IMR-90 (cell line): ENCODE results near the gene UNC13B. TPM values are rescaled to one million over a fixed set of nuclear protein-coding genes. Genes with fewer than 3 reads are reported as not detected.

Experiments used
- ATAC-seq: fragments of 200-7000 bp; cut with Tn5 transposase; 2 replicates; pipeline ENCODE4 v1.9.1; 2020; ENCODE audit warnings: low read depth, mild to moderate bottlenecking, moderate library complexity
- BruUV-seq: library from RNA; stranded (reverse); fragments of 400-500 nt; replicated peaks from 2 replicates; lab custom pipeline; 2021; lab: Mats Ljungman, UMichigan
- CTCF ChIA-PET: fragments of 300-600 bp; formaldehyde crosslinking; extraction: SDS; loops from one replicate; lab custom pipeline; 2021; ENCODE audit warnings: antibody characterized with exemption; lab: Yijun Ruan, JAX
- POLR2A ChIA-PET: fragments of 300-600 bp; sonication (Branson Sonifier 250); formaldehyde crosslinking; loops from one replicate; lab custom pipeline; 2022; ENCODE audit warnings: antibody characterized with exemption; ENCODE audit not compliant: unreplicated experiment; lab: Charles Lee
- DNase-seq: peaks from one replicate; pipeline ENCODE4 v3.0.0; 2013
- H2AFZ ChIP-seq: replicated peaks from 2 replicates; pipeline ENCODE3; 2013; ENCODE audit warnings: low read length, mild to moderate bottlenecking; ENCODE audit not compliant: poor library complexity
- H2AK5ac ChIP-seq: 2 replicates; pipeline ENCODE4 v1.6.1; 2013; ENCODE audit warnings: low read depth, low read length, inconsistent platforms
- H2AK9ac ChIP-seq: replicated peaks from 2 replicates; pipeline ENCODE3; 2013; ENCODE audit warnings: mild to moderate bottlenecking, low read depth, low read length, moderate library complexity; ENCODE audit not compliant: poor library complexity
- H2BK120ac ChIP-seq: 2 replicates; pipeline ENCODE4 v1.6.1; 2013; ENCODE audit warnings: low read depth, low read length, inconsistent platforms
- H2BK15ac ChIP-seq: 3 replicates; pipeline ENCODE4 v1.6.1; 2013; ENCODE audit warnings: low read depth, low read length, inconsistent platforms
- H2BK20ac ChIP-seq: 2 replicates; pipeline ENCODE4 v1.6.1; 2013; ENCODE audit warnings: low read depth, mild to moderate bottlenecking, inconsistent platforms, low read length, moderate library complexity
- H2BK5ac ChIP-seq: 2 replicates; pipeline ENCODE4 v1.6.1; 2013; ENCODE audit warnings: mild to moderate bottlenecking, low read depth, low read length, inconsistent platforms; ENCODE audit not compliant: poor library complexity, severe bottlenecking
- H3K14ac ChIP-seq: replicated peaks from 2 replicates; pipeline ENCODE4 v1.6.1; 2013; ENCODE audit warnings: low read depth, low read length, inconsistent platforms
- H3K18ac ChIP-seq: 2 replicates; pipeline ENCODE4 v1.6.1; 2013; ENCODE audit warnings: low read depth, low read length, control low read depth
- H3K23ac ChIP-seq: 2 replicates; pipeline ENCODE4 v1.6.1; 2013; ENCODE audit warnings: low read depth, low read length, inconsistent platforms
- H3K27ac ChIP-seq: 2 replicates; pipeline ENCODE4 v1.5.1; 2013; ENCODE audit warnings: mild to moderate bottlenecking, control low read depth, low read length; ENCODE audit not compliant: insufficient read depth
- H3K27me3 ChIP-seq: 2 replicates; pipeline ENCODE4 v1.6.1; 2013; ENCODE audit warnings: low read length; ENCODE audit not compliant: control insufficient read depth, insufficient read depth
- H3K36me3 ChIP-seq: 2 replicates; pipeline ENCODE4 v1.6.1; 2013; ENCODE audit warnings: low read length, mixed read lengths; ENCODE audit not compliant: control insufficient read depth, insufficient read depth
- H3K4ac ChIP-seq: 2 replicates; pipeline ENCODE4 v1.6.1; 2013; ENCODE audit warnings: low read depth, low read length, inconsistent platforms
- H3K4me1 ChIP-seq: 2 replicates; pipeline ENCODE4 v1.6.1; 2013; ENCODE audit warnings: low read length, mixed read lengths; ENCODE audit not compliant: control insufficient read depth, insufficient read depth
- H3K4me2 ChIP-seq: 2 replicates; pipeline ENCODE4 v1.6.1; 2013; ENCODE audit warnings: low read depth, mild to moderate bottlenecking, control low read depth, low read length, moderate library complexity
- H3K4me3 ChIP-seq: 2 replicates; pipeline ENCODE4 v1.5.1; 2013; ENCODE audit warnings: low read depth, mild to moderate bottlenecking, control low read depth, low read length, moderate library complexity; ENCODE audit not compliant: insufficient read depth
- H3K56ac ChIP-seq: 2 replicates; pipeline ENCODE4 v1.6.1; 2013; ENCODE audit warnings: low read length, inconsistent platforms; ENCODE audit not compliant: insufficient read depth; ENCODE audit errors: extremely low read depth
- H3K79me1 ChIP-seq, 2 experiments: 2 replicates each; pipeline ENCODE4 v1.6.1; 2013; ENCODE audit warnings: low read length in 2 of 2, inconsistent platforms in 1 of 2, low read depth in 1 of 2
- H3K9ac ChIP-seq: 2 replicates; pipeline ENCODE4 v1.6.1; 2013; ENCODE audit warnings: low read depth, low read length, control low read depth
- H3K9me1 ChIP-seq: 2 replicates; pipeline ENCODE4 v1.6.1; 2013; ENCODE audit warnings: low read length, inconsistent platforms; ENCODE audit not compliant: insufficient read depth
- H3K9me3 ChIP-seq: 2 replicates; pipeline ENCODE4 v1.6.1; 2013; ENCODE audit warnings: low read length; ENCODE audit not compliant: control insufficient read depth, insufficient read depth
- H4K20me1 ChIP-seq: 2 replicates; pipeline ENCODE4 v1.6.1; 2013; ENCODE audit warnings: low read length, inconsistent platforms; ENCODE audit not compliant: insufficient read depth
- H4K5ac ChIP-seq: 2 replicates; pipeline ENCODE4 v1.6.1; 2013; ENCODE audit warnings: mild to moderate bottlenecking, low read depth, low read length, control low read depth
- H4K8ac ChIP-seq, 2 experiments: 2 replicates each; pipeline ENCODE4 v1.6.1; 2013; ENCODE audit warnings: low read depth in 2 of 2, low read length in 2 of 2, control low read depth in 1 of 2, inconsistent platforms in 1 of 2
- H4K91ac ChIP-seq: 2 replicates; pipeline ENCODE4 v1.6.1; 2013; ENCODE audit warnings: low read depth, low read length, inconsistent platforms; ENCODE audit not compliant: insufficient read depth
- CHD1 ChIP-seq: IDR thresholded peaks from 2 replicates; pipeline ENCODE4 v1.6.1; 2012; ENCODE audit warnings: low read depth, low read length, improper control_type of control experiment
- ELK1 ChIP-seq: fragments of 150-350 bp; IDR thresholded peaks from 2 replicates; pipeline ENCODE4 v1.6.1; 2016; ENCODE audit warnings: low read depth, mild to moderate bottlenecking, low read length, moderate library complexity, borderline replicate concordance
- MAZ ChIP-seq: IDR thresholded peaks from 2 replicates; pipeline ENCODE4 v1.6.1; 2012; ENCODE audit warnings: low read depth, mild to moderate bottlenecking, low read length, improper control_type of control experiment, moderate library complexity, borderline replicate concordance
- NFE2L2 ChIP-seq: fragments of 150-350 bp; IDR thresholded peaks from 2 replicates; pipeline ENCODE4 v1.6.1; 2016; ENCODE audit warnings: low read depth, mild to moderate bottlenecking, low read length
- POLR2A ChIP-seq: IDR thresholded peaks from 2 replicates; pipeline ENCODE4 v1.6.1; 2012; ENCODE audit warnings: mild to moderate bottlenecking, low read depth, low read length
- RCOR1 ChIP-seq: IDR thresholded peaks from 2 replicates; pipeline ENCODE4 v1.6.1; 2012; ENCODE audit warnings: mild to moderate bottlenecking, low read length, improper control_type of control experiment; ENCODE audit not compliant: insufficient replicate concordance
- WGBS, 2 experiments: methylation state at CpG; one replicate each; pipeline versions ENCODE4 v1.1.5 to v1.1.7; 2013; ENCODE audit warnings: missing lambda C conversion rate in 2 of 2; ENCODE audit not compliant: insufficient read length in 1 of 2; ENCODE audit errors: extremely low coverage in 2 of 2; 5-methylcytosine and 5-hydroxymethylcytosine counted together
- dilution Hi-C: fragments of 300-500 bp; cut with HindIII; formaldehyde crosslinking; loops from one replicate; pipeline ENCODE4 v1.14.3; 2018; ENCODE audit warnings: low sequenced_read_pairs; ENCODE audit not compliant: unreplicated experiment
- in situ Hi-C: fragments of 300-500 bp; cut with MboI; formaldehyde crosslinking; loops from 3 replicates; pipeline ENCODE4 v1.14.3; 2019; ENCODE audit warnings: low sequenced_read_pairs, inconsistent platforms, mixed read lengths
- intact Hi-C: fragments of 100-400 bp; cut with micrococcal nuclease; formaldehyde crosslinking; loops from 2 replicates; pipeline ENCODE4 v1.10.0; 2022
- polyA plus RNA-seq, 3 experiments: library from polyadenylated mRNA; depleted of rRNA; stranded (reverse); fragments of >200 nt; gene quantifications; 2 replicates each; pipeline ENCODE4 v1.2.3, GENCODE V29; 2012; ENCODE audit warnings: low replicate concordance in 1 of 3
- total RNA-seq: library from RNA; depleted of rRNA; stranded (reverse); fragments of >200 nt; gene quantifications from 2 replicates; pipeline ENCODE4 v1.2.3, GENCODE V29; 2012

Gene UNC13B
- total and polyA plus RNA-seq, 2 of the 4 experiments (the other 2 are of a cell fraction), result 7.5 to 14.3 TPM

- in situ Hi-C loops, result no loop called here
- Histone ChIP-seq H2BK20ac (no peak overlapping the region), H3K4me2 (no peak overlapping the region), H3K14ac (no peak overlapping the region), H2AK9ac (no peak overlapping the region), H4K91ac (no peak overlapping the region), H3K27ac (no peak overlapping the region), H3K56ac (no peak overlapping the region), H3K9me1 (no peaks in the 10 kb centered on the region), H3K18ac (no peak overlapping the region), H2BK120ac (no peak overlapping the region), H2AFZ (no peak overlapping the region), H3K79me1 (no peaks in the 10 kb centered on the region), H3K4ac (no peak overlapping the region), H2BK15ac (no peak overlapping the region), H2BK5ac (no peak overlapping the region), H3K4me1 (no peaks in the 10 kb centered on the region), H4K20me1 (no peaks in the 10 kb centered on the region), H4K5ac (no peak overlapping the region), H3K23ac (no peak overlapping the region), H3K4me3 (no peak overlapping the region), H2AK5ac (no peak overlapping the region), H3K27me3 (no peaks in the 10 kb centered on the region), H4K8ac (no peak overlapping the region), H3K9me3 (peaks cover under 1% of the 10 kb centered on the region; the same call in 1 of the 2 replicates), H3K36me3 (no peaks in the 10 kb centered on the region), H3K9ac (no peak overlapping the region)
- WGBS, 2 experiments, result no CpG with 5 or more reads among the region's 4 CpGs
- ATAC-seq (no peak), DNase-seq (no peak)
- dilution Hi-C loops, result no loop called here
- ChIA-PET CTCF (no interaction called here), POLR2A (no interaction called here)
- BruUV-seq, result no TSS peak
- intact Hi-C loops, result no loop called here
- no peak for TF ChIP-seq ELK1
- TF ChIP-seq POLR2A, result no peak
- no peak for TF ChIP-seq MAZ
- no peak for TF ChIP-seq CHD1
- no peak for TF ChIP-seq NFE2L2
- no peak for TF ChIP-seq RCOR1
Observed at GRCh38 chr9:35198191-35198590, 36.4 kb downstream of the UNC13B start.
